Ovary (tissue), 9 donors: ENCODE data around the gene GNB1. TPM values are rescaled to one million over a fixed set of nuclear protein-coding genes. Genes with fewer than 3 reads are reported as not detected.
A peak's percentile ranks its signal among the peaks of the same experiment; 100 is the strongest.

Source experiments
- DNase-seq, 5 donors: peaks; one replicate each; pipeline ENCODE4 v3.0.0-alpha.2; 2019 to 2020
- H3K27ac ChIP-seq, 2 donors: fragments of 200-600 bp; one replicate each; pipeline versions ENCODE4 v1.5.1 to v1.8.0; 2019 to 2022
- H3K27me3 ChIP-seq: fragments of 200-600 bp; one replicate; pipeline ENCODE4 v1.8.0; 2022
- H3K36me3 ChIP-seq: fragments of 200-600 bp; sonication (generic); one replicate; pipeline ENCODE4 v1.5.1; 2019
- H3K4me1 ChIP-seq: one replicate; pipeline ENCODE4 v1.8.1; 2013; ENCODE audit warnings: mild to moderate bottlenecking, moderate library complexity; ENCODE audit not compliant: insufficient read depth
- H3K4me3 ChIP-seq: fragments of 200-600 bp; sonication (generic); one replicate; pipeline ENCODE4 v1.5.1; 2017
- H3K9me3 ChIP-seq, 2 donors: fragments of 200-600 bp in 1 of 2; sonication (generic) in 1 of 2; one replicate each; pipeline versions ENCODE4 v1.5.1 to v1.8.1; 2013 to 2019; ENCODE audit warnings: mild to moderate bottlenecking in 1 of 2, moderate library complexity in 1 of 2
- CTCF ChIP-seq, 3 donors: fragments of 450-650 bp in 2 of 3; fragments of 200-600 bp in 1 of 3; IDR thresholded peaks; one replicate each; pipeline versions ENCODE4 v1.5.1 to v1.8.0; 2016 to 2022; ENCODE audit warnings: antibody characterized with exemption in 3 of 3, mild to moderate bottlenecking in 1 of 3
- EP300 ChIP-seq: sonication (generic); formaldehyde crosslinking; IDR thresholded peaks from one replicate; pipeline ENCODE4 v1.6.1; 2017; ENCODE audit warnings: antibody characterized with exemption
- POLR2A ChIP-seq: fragments of 450-650 bp; IDR thresholded peaks from one replicate; pipeline ENCODE4 v1.6.1; 2017; ENCODE audit warnings: antibody characterized with exemption, mild to moderate bottlenecking, moderate library complexity
- WGBS, 3 donors: extraction: QIAGEN DNeasy Blood & Tissue Kit in 1 of 3; methylation state at CpG; one replicate each; pipeline versions ENCODE4 v1.1.5 to v1.1.7; 2013 to 2017; 5-methylcytosine and 5-hydroxymethylcytosine counted together
- intact Hi-C, 4 donors: fragments of 100-400 bp; cut with DNase I; formaldehyde crosslinking; loops; one replicate each; pipeline versions ENCODE4 v1.11.0 to v1.15.1; 2022 to 2023
- polyA plus RNA-seq, 2 donors: library from polyadenylated mRNA; stranded (reverse); fragments of 200-250 nt in 1 of 2; fragments of 350-450 nt in 1 of 2; fragmentation: Illumina TruSeq in 1 of 2; extraction: RNeasy Lipid Tissue Mini Kit (QIAGEN cat#74804) in 1 of 2; gene quantifications; one replicate each; pipeline ENCODE4 v1.2.3, GENCODE V29; 2013 to 2014
- total RNA-seq, 7 donors: library from RNA; depleted of rRNA in 2 of 7; stranded (reverse); fragments of >200 nt in 2 of 7; fragmentation: NEBNext Ultra II Directional in 3 of 7; extraction: Animal tissue kit (Norgen Biotek cat#: 25700) in 3 of 7; gene quantifications; one replicate each; pipeline versions ENCODE4 v1.1.0 to v1.2.4, GENCODE V29; 2016 to 2023
- donor health status: DM: no; HTN: no; CAD: no; lungs with moderate emphysema.
- donor health status: DM: no; HTN: no; CAD: no.
- donor health status: Bipolar disorder and iron deficiency.
- donor health status: DM: yes; HTN: yes; CAD: no.
- donor health status: DM: no; HTN: no; CAD: no.
- donor health status: DM: yes; HTN: yes; CAD: no.

The GNB1 gene
- total and polyA plus RNA-seq, 9 donors = 92.9 to 314 (median 255) TPM

- WGBS, 3 donors = 70 to 81% (median 78%) methylated on average over 5 to 8 of the region's 8 CpGs
- H3K9me3 ChIP-seq = no peaks in the 10 kb centered on the region
- no peaks in the 10 kb centered on the region for H3K36me3 ChIP-seq
- H3K4me1 ChIP-seq = peaks cover 4% of the 10 kb centered on the region
- DNase-seq = peak in 4 of 5 donors; percentile 30 to 61 (median 58)
- intact Hi-C loops = loop anchor here in 1 of 4 donors (5.0 kb wide), 1 partner anchor 125 kb away; no protein-coding TSS in a partner anchor
- no peaks in the 10 kb centered on the region for H3K27me3 ChIP-seq
- no peak overlapping the region for H3K4me3 ChIP-seq
- TF ChIP-seq EP300 (no peak), POLR2A (no peak), CTCF (IDR thresholded peaks at IDR 0.05) (no peak)
- peak overlapping the region in 1 of 2 donors; percentile 18 for H3K27ac ChIP-seq
Observed at GRCh38 chr1:1907098-1907736, 16.3 kb upstream of the GNB1 start.

GRCh38 chr1:1906185-1907097 is 15.6 kb upstream of the GNB1 start:
- Histone ChIP-seq H3K27ac (no peak overlapping the region), H3K27me3 (no peaks in the 10 kb centered on the region), H3K36me3 (no peaks in the 10 kb centered on the region), H3K4me3 (no peak overlapping the region), H3K9me3 (no peaks in the 10 kb centered on the region), H3K4me1 (peaks cover 4% of the 10 kb centered on the region)
- intact Hi-C loops = loop anchor here in 1 of 4 donors (5.0 kb wide), 1 partner anchor 124 kb away; no protein-coding TSS in a partner anchor
- TF ChIP-seq POLR2A (no peak), CTCF (IDR thresholded peaks at IDR 0.05) (peak; percentile 68 to 91 (median 89))
- DNase-seq = peak; percentile 80 to 85 (median 84)
- 19 to 20% (median 19%) methylated on average over 14 to 15 of the region's 15 CpGs for WGBS, 3 donors

GRCh38 chr1:1903224-1903623 is 12.3 kb upstream of the GNB1 start:
- DNase-seq = no peak
- WGBS, 3 donors = 96 to 97% (median 97%) methylated on average over 12 of the region's 12 CpGs
- Histone ChIP-seq H3K9me3 (no peaks in the 10 kb centered on the region), H3K4me1 (peaks cover 8% of the 10 kb centered on the region), H3K4me3 (no peak overlapping the region), H3K27me3 (no peaks in the 10 kb centered on the region), H3K36me3 (no peaks in the 10 kb centered on the region), H3K27ac (no peak overlapping the region)
- intact Hi-C loops = loop anchor here in 1 of 4 donors (5.0 kb wide), 1 partner anchor 146 kb away; no protein-coding TSS in a partner anchor
- no peak for TF ChIP-seq CTCF (IDR thresholded peaks at IDR 0.05)
- no peak for TF ChIP-seq EP300
- no peak for TF ChIP-seq POLR2A

- no peaks in the 10 kb centered on the region for H3K9me3 ChIP-seq
- no peak overlapping the region for H3K27ac ChIP-seq
- WGBS, 3 donors = 59 to 76% (median 60%) methylated on average over 10 to 13 of the region's 13 CpGs
- H3K4me3 ChIP-seq = no peak overlapping the region
- H3K4me1 ChIP-seq = peaks cover 4% of the 10 kb centered on the region
- no peak for DNase-seq
- H3K36me3 ChIP-seq = no peaks in the 10 kb centered on the region
- no peaks in the 10 kb centered on the region for H3K27me3 ChIP-seq
- TF ChIP-seq EP300 = no peak
- TF ChIP-seq CTCF (IDR thresholded peaks at IDR 0.05) = no peak
- no peak for TF ChIP-seq POLR2A
- intact Hi-C loops = loop anchor here in 1 of 4 donors (5.0 kb wide), 1 partner anchor 144 kb away; no protein-coding TSS in a partner anchor
Observed at GRCh38 chr1:1901641-1902294, 10.9 kb upstream of the GNB1 start.
